G401 (cell line): ENCODE data around the gene BICD1. TPM values are rescaled to one million over a fixed set of nuclear protein-coding genes. Genes with fewer than 3 reads are reported as not detected.
A peak's percentile ranks its signal among the peaks of the same experiment; 100 is the strongest.
"Not testable (repeated sequence)": the region's sequence is repeated elsewhere in the genome, so short reads cannot be mapped to it uniquely, and the experiment has no call there.

Experiments
- DNase-seq: peaks from one replicate; pipeline ENCODE4 v3.0.0-alpha.2; 2015; ENCODE audit warnings: low spot score
- in situ Hi-C: cut with HindIII; loops from 2 replicates; pipeline ENCODE4 v1.10.0; 2016; ENCODE audit warnings: low sequenced_read_pairs, mixed read lengths
- total RNA-seq: library from RNA; depleted of rRNA; stranded (reverse); fragments of >200 nt; shearing (Covaris generic); gene quantifications from 2 replicates; pipeline ENCODE4 v1.2.3, GENCODE V29; 2014

Gene BICD1
- total RNA-seq, 1 experiment from 2014 or later = 8.0 TPM

- in situ Hi-C loops = no loop called here
- DNase-seq = peak; percentile 17
These were observed 111.0 kb downstream of the BICD1 start for GRCh38 chr12:32217354-32218310.

- in situ Hi-C loops = no loop called here
- DNase-seq = no peak
These were observed 117.3 kb downstream of the BICD1 start for GRCh38 chr12:32223941-32224340.

- in situ Hi-C loops = no loop called here
- DNase-seq = no peak
These were observed 120.1 kb downstream of the BICD1 start for GRCh38 chr12:32226768-32227167.

- in situ Hi-C loops = no loop called here
- no peak for DNase-seq
These were observed 123.4 kb downstream of the BICD1 start for GRCh38 chr12:32229971-32230612.

GRCh38 chr12:32230613-32230993 lies 124.0 kb downstream of the BICD1 start:
- in situ Hi-C loops = no loop called here
- DNase-seq = no peak

- in situ Hi-C loops, DNase-seq: not testable (repeated sequence)
These were observed 124.7 kb downstream of the BICD1 start for GRCh38 chr12:32231361-32231760.

GRCh38 chr12:32233568-32233967 lies 126.9 kb downstream of the BICD1 start:
- in situ Hi-C loops = no loop called here
- DNase-seq = no peak

GRCh38 chr12:32235251-32235650 lies 128.6 kb downstream of the BICD1 start:
- in situ Hi-C loops = no loop called here
- DNase-seq = no peak

GRCh38 chr12:32240162-32240561 lies 133.5 kb downstream of the BICD1 start:
- DNase-seq = no peak
- in situ Hi-C loops = no loop called here

GRCh38 chr12:32240831-32241230 lies 134.2 kb downstream of the BICD1 start:
- no peak for DNase-seq
- in situ Hi-C loops = no loop called here

- DNase-seq = no peak
- in situ Hi-C loops = no loop called here
These were observed 136.0 kb downstream of the BICD1 start for GRCh38 chr12:32242641-32243040.

- in situ Hi-C loops = no loop called here
- no peak for DNase-seq
These were observed 141.9 kb downstream of the BICD1 start for GRCh38 chr12:32248441-32249140.

- no peak for DNase-seq
- in situ Hi-C loops = no loop called here
These were observed 143.1 kb downstream of the BICD1 start for GRCh38 chr12:32249777-32250176.

GRCh38 chr12:32252199-32253073 lies 145.8 kb downstream of the BICD1 start:
- peak; percentile 53 for DNase-seq
- in situ Hi-C loops = no loop called here

GRCh38 chr12:32253154-32253790 lies 146.6 kb downstream of the BICD1 start:
- in situ Hi-C loops = no loop called here
- no peak for DNase-seq

GRCh38 chr12:32254260-32254956 lies 147.8 kb downstream of the BICD1 start:
- in situ Hi-C loops = no loop called here
- DNase-seq = no peak

GRCh38 chr12:32255588-32255987 lies 148.9 kb downstream of the BICD1 start:
- DNase-seq = no peak
- in situ Hi-C loops = no loop called here
